ENCODE data around the gene FMNL2.

DNA sequence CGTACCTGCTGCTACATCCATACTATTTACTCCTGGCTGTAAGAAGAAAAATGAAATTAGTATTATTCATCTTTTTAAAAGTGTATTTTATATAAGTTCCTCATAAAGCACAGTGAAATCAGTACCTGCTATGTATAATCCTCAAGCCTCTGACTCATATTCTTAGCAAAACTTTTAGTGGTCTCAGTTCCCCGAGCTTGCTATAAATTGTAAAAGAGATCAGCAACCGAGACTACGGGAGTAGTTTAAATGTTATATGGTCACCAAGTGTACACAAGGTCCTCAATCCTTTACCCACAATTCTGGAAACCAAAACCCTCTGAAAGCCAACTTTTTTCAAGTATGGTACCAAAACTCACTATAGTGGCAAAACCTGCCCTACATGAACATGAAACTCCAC, 358.1 kb downstream of the FMNL2 start:
- TF ChIP-seq, protein P1, sequence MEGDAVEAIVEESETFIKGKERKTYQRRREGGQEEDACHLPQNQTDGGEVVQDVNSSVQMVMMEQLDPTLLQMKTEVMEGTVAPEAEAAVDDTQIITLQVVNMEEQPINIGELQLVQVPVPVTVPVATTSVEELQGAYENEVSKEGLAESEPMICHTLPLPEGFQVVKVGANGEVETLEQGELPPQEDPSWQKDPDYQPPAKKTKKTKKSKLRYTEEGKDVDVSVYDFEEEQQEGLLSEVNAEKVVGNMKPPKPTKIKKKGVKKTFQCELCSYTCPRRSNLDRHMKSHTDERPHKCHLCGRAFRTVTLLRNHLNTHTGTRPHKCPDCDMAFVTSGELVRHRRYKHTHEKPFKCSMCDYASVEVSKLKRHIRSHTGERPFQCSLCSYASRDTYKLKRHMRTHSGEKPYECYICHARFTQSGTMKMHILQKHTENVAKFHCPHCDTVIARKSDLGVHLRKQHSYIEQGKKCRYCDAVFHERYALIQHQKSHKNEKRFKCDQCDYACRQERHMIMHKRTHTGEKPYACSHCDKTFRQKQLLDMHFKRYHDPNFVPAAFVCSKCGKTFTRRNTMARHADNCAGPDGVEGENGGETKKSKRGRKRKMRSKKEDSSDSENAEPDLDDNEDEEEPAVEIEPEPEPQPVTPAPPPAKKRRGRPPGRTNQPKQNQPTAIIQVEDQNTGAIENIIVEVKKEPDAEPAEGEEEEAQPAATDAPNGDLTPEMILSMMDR (IDR thresholded peaks at IDR 0.05 in 2 of 3, conservative IDR thresholded peaks at IDR 0.05 in 1 of 3; ENCODE audit: borderline replicate concordance in 1 of 3, insufficient read depth in 1 of 3, low read depth in 2 of 3, low read length in 2 of 3): no peak
- TF ChIP-seq RAD21 (IDR thresholded peaks at IDR 0.05; ENCODE audit: low read depth): no peak
- TF ChIP-seq POLR2A (IDR thresholded peaks at IDR 0.05; ENCODE audit: borderline replicate concordance, extremely low read depth, insufficient read depth, insufficient read length): no peak
- TF ChIP-seq, protein P2, sequence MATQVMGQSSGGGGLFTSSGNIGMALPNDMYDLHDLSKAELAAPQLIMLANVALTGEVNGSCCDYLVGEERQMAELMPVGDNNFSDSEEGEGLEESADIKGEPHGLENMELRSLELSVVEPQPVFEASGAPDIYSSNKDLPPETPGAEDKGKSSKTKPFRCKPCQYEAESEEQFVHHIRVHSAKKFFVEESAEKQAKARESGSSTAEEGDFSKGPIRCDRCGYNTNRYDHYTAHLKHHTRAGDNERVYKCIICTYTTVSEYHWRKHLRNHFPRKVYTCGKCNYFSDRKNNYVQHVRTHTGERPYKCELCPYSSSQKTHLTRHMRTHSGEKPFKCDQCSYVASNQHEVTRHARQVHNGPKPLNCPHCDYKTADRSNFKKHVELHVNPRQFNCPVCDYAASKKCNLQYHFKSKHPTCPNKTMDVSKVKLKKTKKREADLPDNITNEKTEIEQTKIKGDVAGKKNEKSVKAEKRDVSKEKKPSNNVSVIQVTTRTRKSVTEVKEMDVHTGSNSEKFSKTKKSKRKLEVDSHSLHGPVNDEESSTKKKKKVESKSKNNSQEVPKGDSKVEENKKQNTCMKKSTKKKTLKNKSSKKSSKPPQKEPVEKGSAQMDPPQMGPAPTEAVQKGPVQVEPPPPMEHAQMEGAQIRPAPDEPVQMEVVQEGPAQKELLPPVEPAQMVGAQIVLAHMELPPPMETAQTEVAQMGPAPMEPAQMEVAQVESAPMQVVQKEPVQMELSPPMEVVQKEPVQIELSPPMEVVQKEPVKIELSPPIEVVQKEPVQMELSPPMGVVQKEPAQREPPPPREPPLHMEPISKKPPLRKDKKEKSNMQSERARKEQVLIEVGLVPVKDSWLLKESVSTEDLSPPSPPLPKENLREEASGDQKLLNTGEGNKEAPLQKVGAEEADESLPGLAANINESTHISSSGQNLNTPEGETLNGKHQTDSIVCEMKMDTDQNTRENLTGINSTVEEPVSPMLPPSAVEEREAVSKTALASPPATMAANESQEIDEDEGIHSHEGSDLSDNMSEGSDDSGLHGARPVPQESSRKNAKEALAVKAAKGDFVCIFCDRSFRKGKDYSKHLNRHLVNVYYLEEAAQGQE (IDR thresholded peaks at IDR 0.05; ENCODE audit: low read depth): no peak
- no peak for TF ChIP-seq CEBPB (IDR thresholded peaks at IDR 0.05; ENCODE audit: low read depth)
- no peak for TF ChIP-seq ZFX (IDR thresholded peaks at IDR 0.05)
- no peak for TF ChIP-seq EZH2 (IDR thresholded peaks at IDR 0.05)
- TF ChIP-seq ZNF274 (IDR thresholded peaks at IDR 0.05; ENCODE audit: low read depth, low read length): no peak
- TF ChIP-seq YY1 (IDR thresholded peaks at IDR 0.05; ENCODE audit: extremely low read depth, insufficient replicate concordance, low read depth, low read length): no peak
- no peak for TF ChIP-seq TCF7L2 (IDR thresholded peaks at IDR 0.05; ENCODE audit: borderline replicate concordance, extremely low read depth, insufficient read depth, insufficient read length)

Measured in HCT116 (cell line).